Neural cell (in vitro differentiated cells): Measurements from ENCODE around the gene KCTD17. TPM values are rescaled to one million over a fixed set of nuclear protein-coding genes. Genes with fewer than 3 reads are reported as not detected.

ENCODE experiments used
- H2AFZ ChIP-seq: fragments of 200-600, 300-800 bp; sonication (generic), shearing (Covaris generic); 2 replicates; pipeline ENCODE4 v1.6.0; 2014; ENCODE audit warnings: low read depth, mild to moderate bottlenecking, antibody characterized with exemption, low read length, moderate library complexity
- H3F3A ChIP-seq: fragments of 200-600 bp; shearing (Covaris generic); 2 replicates; pipeline ENCODE4 v1.6.1; 2016; ENCODE audit warnings: mild to moderate bottlenecking, moderate library complexity, mixed read lengths, antibody characterized with exemption, low read length; ENCODE audit not compliant: insufficient read depth, poor library complexity, severe bottlenecking
- H3K27ac ChIP-seq: fragments of 200-600, 300-800 bp; sonication (generic), shearing (Covaris generic); 2 replicates; pipeline ENCODE4 v1.5.1; 2014; ENCODE audit warnings: mild to moderate bottlenecking, low read length, moderate library complexity
- H3K27me3 ChIP-seq: fragments of 300-800, 200-600 bp; sonication (generic), shearing (Covaris generic); 2 replicates; pipeline ENCODE4 v1.6.0; 2014; ENCODE audit warnings: mild to moderate bottlenecking, low read depth, low read length, moderate library complexity; ENCODE audit not compliant: insufficient read depth
- H3K36me3 ChIP-seq: fragments of 300-800, 200-600 bp; sonication (generic), shearing (Covaris generic); 2 replicates; pipeline ENCODE4 v1.5.1; 2014; ENCODE audit warnings: mild to moderate bottlenecking, antibody characterized with exemption, low read length, moderate library complexity; ENCODE audit not compliant: insufficient read depth
- H3K4me2 ChIP-seq: fragments of 300-800, 200-600 bp; sonication (generic), shearing (Covaris generic); 2 replicates; pipeline ENCODE4 v1.6.0; 2014; ENCODE audit warnings: mild to moderate bottlenecking, low read length
- H3K4me3 ChIP-seq: fragments of 300-800, 200-600 bp; sonication (generic), shearing (Covaris generic); 2 replicates; pipeline ENCODE4 v1.5.1; 2014; ENCODE audit warnings: mild to moderate bottlenecking, low read length, moderate library complexity
- H3K79me2 ChIP-seq: fragments of 200-600 bp; shearing (Covaris generic); replicated peaks from 2 replicates; pipeline ENCODE4 v1.6.0; 2014; ENCODE audit warnings: mild to moderate bottlenecking, low read length, moderate library complexity; ENCODE audit not compliant: insufficient read depth
- H3K9ac ChIP-seq: fragments of 300-800, 200-600 bp; sonication (generic), shearing (Covaris generic); 2 replicates; pipeline ENCODE4 v1.6.1; 2016; ENCODE audit warnings: mild to moderate bottlenecking, low read length, mixed read lengths
- H3K9me2 ChIP-seq: fragments of 200-600 bp; shearing (Covaris generic); 2 replicates; pipeline ENCODE4 v1.6.1; 2016; ENCODE audit warnings: mild to moderate bottlenecking, low read length, mixed read lengths; ENCODE audit not compliant: insufficient read depth
- H3K9me3 ChIP-seq: fragments of 200-600, 300-800 bp; sonication (generic), shearing (Covaris generic); 2 replicates; pipeline ENCODE4 v1.6.1; 2016; ENCODE audit warnings: mild to moderate bottlenecking, mixed run types, low read length, moderate library complexity, mixed read lengths
- H4K20me1 ChIP-seq: fragments of 200-600 bp; shearing (Covaris generic); 2 replicates; pipeline ENCODE4 v1.6.1; 2016; ENCODE audit warnings: mild to moderate bottlenecking, mixed run types; ENCODE audit not compliant: insufficient read depth
- CTCF ChIP-seq: fragments of 450-650 bp; IDR thresholded peaks from 2 replicates; pipeline ENCODE4 v1.5.1; 2014; ENCODE audit warnings: antibody characterized with exemption, mild to moderate bottlenecking, moderate library complexity; ENCODE audit not compliant: poor library complexity, severe bottlenecking
- EP300 ChIP-seq: fragments of 450-650 bp; conservative IDR thresholded peaks from 2 replicates; pipeline ENCODE4 v1.6.1; 2014; ENCODE audit warnings: antibody characterized with exemption, mild to moderate bottlenecking, moderate library complexity; ENCODE audit not compliant: poor library complexity, severe bottlenecking
- EZH2 ChIP-seq: fragments of 200-600, 300-800 bp; shearing (Covaris generic), sonication (generic); IDR thresholded peaks from 2 replicates; pipeline ENCODE4 v1.6.1; 2014; ENCODE audit warnings: antibody characterized with exemption, low read length, borderline replicate concordance, mild to moderate bottlenecking; ENCODE audit not compliant: insufficient read depth, poor library complexity, severe bottlenecking
- MXI1 ChIP-seq: fragments of 450-650 bp; conservative IDR thresholded peaks from 2 replicates; pipeline ENCODE4 v1.6.1; 2014; ENCODE audit warnings: antibody characterized with exemption, mild to moderate bottlenecking; ENCODE audit not compliant: poor library complexity, severe bottlenecking
- POLR2AphosphoS5 ChIP-seq: IDR thresholded peaks from 2 replicates; pipeline ENCODE4 v1.6.1; 2012
- RAD21 ChIP-seq: fragments of 450-650 bp; conservative IDR thresholded peaks from 2 replicates; pipeline ENCODE4 v1.6.1; 2014; ENCODE audit warnings: antibody characterized with exemption, mild to moderate bottlenecking, moderate library complexity
- REST ChIP-seq: IDR thresholded peaks from 2 replicates; pipeline ENCODE4 v1.6.1; 2012; ENCODE audit warnings: borderline replicate concordance
- SMC3 ChIP-seq: fragments of 450-650 bp; conservative IDR thresholded peaks from 2 replicates; pipeline ENCODE4 v1.6.1; 2014; ENCODE audit warnings: antibody characterized with exemption, mild to moderate bottlenecking, moderate library complexity; ENCODE audit not compliant: poor library complexity
- TAF1 ChIP-seq: IDR thresholded peaks from 2 replicates; pipeline ENCODE4 v1.6.1; 2012; ENCODE audit warnings: low read depth
- polyA plus RNA-seq: library from polyadenylated mRNA; depleted of rRNA; stranded (reverse); fragments of >200 nt; gene quantifications from 2 replicates; pipeline ENCODE4 v1.2.3, GENCODE V29; 2014

KCTD17 gene
- polyA plus RNA-seq, 1 donor from 2014 or later: 96.3 TPM

- H3K27me3 ChIP-seq: peaks cover 9% of the 10 kb centered on the region
- no peak overlapping the region for H3K4me2 ChIP-seq
- no peaks in the 10 kb centered on the region for H3K79me2 ChIP-seq
- no peaks in the 10 kb centered on the region for H3F3A ChIP-seq
- no peaks in the 10 kb centered on the region for H4K20me1 ChIP-seq
- H3K36me3 ChIP-seq: no peaks in the 10 kb centered on the region
- no peak overlapping the region for H2AFZ ChIP-seq
- H3K27ac ChIP-seq: no peak overlapping the region
- H3K9me2 ChIP-seq: no peaks in the 10 kb centered on the region
- H3K9ac ChIP-seq: no peak overlapping the region
- no peaks in the 10 kb centered on the region for H3K9me3 ChIP-seq
- TF ChIP-seq EP300: no peak
- no peak for TF ChIP-seq REST
- no peak for TF ChIP-seq EZH2
- H3K4me3 ChIP-seq: no peak overlapping the region
Observed at GRCh38 chr22:37063431-37064420, 12.2 kb downstream of the KCTD17 start.

- TF ChIP-seq REST (no peak), RAD21 (no peak), EZH2 (no peak), EP300 (no peak), POLR2AphosphoS5 (no peak), CTCF (no peak), MXI1 (no peak), SMC3 (no peak), TAF1 (no peak)
- Histone ChIP-seq H3F3A (no peaks in the 10 kb centered on the region), H3K27me3 (peaks cover 17% of the 10 kb centered on the region), H4K20me1 (no peaks in the 10 kb centered on the region), H3K4me3 (no peak overlapping the region), H3K27ac (no peak overlapping the region), H3K79me2 (no peaks in the 10 kb centered on the region), H3K9me3 (no peaks in the 10 kb centered on the region), H3K9ac (no peak overlapping the region), H2AFZ (no peak overlapping the region), H3K36me3 (no peaks in the 10 kb centered on the region), H3K4me2 (no peak overlapping the region), H3K9me2 (no peaks in the 10 kb centered on the region)
Observed at GRCh38 chr22:37064553-37064952, 13.0 kb downstream of the KCTD17 start.
